B cell (primary cell): ENCODE data around the gene FAM217B. TPM values are rescaled to one million over a fixed set of nuclear protein-coding genes. Genes with fewer than 3 reads are reported as not detected.

Source experiments
- ATAC-seq: fragments of 200-7000 bp; cut with Tn5 transposase; one replicate; pipeline ENCODE4 v1.10.0; 2021; ENCODE audit warnings: low read depth, mild to moderate bottlenecking, moderate number of reproducible peaks, moderate library complexity
- CTCF ChIA-PET: fragments of 350-600 bp; sonication (Branson Sonifier 250); formaldehyde crosslinking; loops from one replicate; lab custom pipeline; 2021; ENCODE audit warnings: antibody characterized with exemption, inconsistent platforms; lab: Charles Lee
- POLR2A ChIA-PET: fragments of 350-600 bp; sonication (Branson Sonifier 250); formaldehyde crosslinking; loops from one replicate; lab custom pipeline; 2021; ENCODE audit warnings: antibody characterized with exemption; lab: Charles Lee
- DNase-seq: peaks from one replicate; pipeline ENCODE4 v3.0.0; 2013
- H2AFZ ChIP-seq: 2 replicates; pipeline ENCODE4 v1.6.1; 2012; ENCODE audit warnings: mild to moderate bottlenecking, low read depth, low read length; ENCODE audit not compliant: insufficient read depth, poor library complexity, severe bottlenecking
- H3K27ac ChIP-seq, 2 donors: 1 replicate in 1 of 2; 2 replicates in 1 of 2; pipeline ENCODE4 v1.5.1; 2012 to 2013; ENCODE audit warnings: low read length in 2 of 2, mild to moderate bottlenecking in 2 of 2, moderate library complexity in 1 of 2
- H3K27me3 ChIP-seq, 4 experiments: fragments of 200-600 bp in 1 of 4; sonication (generic) in 1 of 4; replicated peaks in 1 of 4; 1 replicate in 2 of 4; 2 replicates in 2 of 4; pipeline versions ENCODE4 v1.6.1 to v1.7.0; 2013 to 2016; ENCODE audit warnings: low read length in 3 of 4, mild to moderate bottlenecking in 2 of 4, mixed read lengths in 1 of 4, moderate library complexity in 1 of 4; ENCODE audit not compliant: insufficient read depth in 4 of 4, control insufficient read depth in 3 of 4; ENCODE audit errors: control extremely low read depth in 1 of 4
- H3K36me3 ChIP-seq, 2 experiments: replicated peaks in 1 of 2; 1 replicate in 1 of 2; 2 replicates in 1 of 2; pipeline versions ENCODE4 v1.6.1 to v1.7.1; 2013; ENCODE audit warnings: low read length in 1 of 2; ENCODE audit not compliant: insufficient read depth in 2 of 2, control insufficient read depth in 1 of 2; ENCODE audit errors: control extremely low read depth in 1 of 2, extremely low read depth in 1 of 2
- H3K4me1 ChIP-seq, 2 donors: fragments of 200-600 bp in 1 of 2; sonication (generic) in 1 of 2; 1 replicate in 1 of 2; 2 replicates in 1 of 2; pipeline versions ENCODE4 v1.5.1 to v1.6.1; 2013 to 2017; ENCODE audit warnings: low read length in 2 of 2; ENCODE audit not compliant: control insufficient read depth in 2 of 2, insufficient read depth in 2 of 2
- H3K4me2 ChIP-seq: replicated peaks from 2 replicates; pipeline ENCODE3; 2012; ENCODE audit warnings: mild to moderate bottlenecking, low read depth, low read length; ENCODE audit not compliant: poor library complexity, severe bottlenecking
- H3K4me3 ChIP-seq, 5 experiments: fragments of 200-600 bp in 1 of 5; sonication (generic) in 1 of 5; 1 replicate in 3 of 5; 2 replicates in 2 of 5; pipeline versions ENCODE4 v1.5.1 to v1.7.0; 2011 to 2016; ENCODE audit warnings: low read length in 4 of 5, mild to moderate bottlenecking in 4 of 5, low read depth in 2 of 5, control low read depth in 1 of 5, moderate library complexity in 1 of 5; ENCODE audit not compliant: insufficient read depth in 1 of 5; ENCODE audit errors: control extremely low read depth in 1 of 5, extremely low read depth in 1 of 5
- H3K79me2 ChIP-seq: fragments of 200-600 bp; sonication (generic); one replicate; pipeline ENCODE4 v1.6.0; 2016; ENCODE audit warnings: low read length; ENCODE audit not compliant: control insufficient read depth, insufficient read depth
- H3K9ac ChIP-seq: fragments of 200-600 bp; sonication (generic); 2 replicates; pipeline ENCODE4 v1.6.1; 2017; ENCODE audit warnings: mild to moderate bottlenecking, low read length, moderate library complexity
- H3K9me3 ChIP-seq, 3 donors: one replicate each; pipeline versions ENCODE4 v1.6.1 to v1.7.1; 2013; ENCODE audit warnings: low read length in 2 of 3; ENCODE audit not compliant: control insufficient read depth in 2 of 3, insufficient read depth in 1 of 3; ENCODE audit errors: control extremely low read depth in 1 of 3
- H4K20me1 ChIP-seq: 2 replicates; pipeline ENCODE4 v1.6.0; 2012; ENCODE audit warnings: mild to moderate bottlenecking, low read length; ENCODE audit not compliant: insufficient read depth, control insufficient read depth, poor library complexity, severe bottlenecking
- H3K27ac Mint-ChIP-seq: one replicate; pipeline ENCODE4 v1.8.0; 2021; ENCODE audit warnings: mixed read lengths
- H3K27me3 Mint-ChIP-seq: one replicate; pipeline ENCODE4 v1.8.0; 2021; ENCODE audit warnings: mixed read lengths
- H3K4me1 Mint-ChIP-seq: one replicate; pipeline ENCODE4 v1.8.0; 2021; ENCODE audit warnings: mixed read lengths
- H3K4me3 Mint-ChIP-seq: one replicate; pipeline ENCODE4 v1.8.0; 2021; ENCODE audit warnings: mixed read lengths
- H3K9me3 Mint-ChIP-seq: one replicate; pipeline ENCODE4 v1.8.0; 2022; ENCODE audit warnings: mixed read lengths; ENCODE audit not compliant: insufficient read depth
- EZH2 ChIP-seq: IDR thresholded peaks from 2 replicates; pipeline ENCODE4 v1.6.1; 2012; ENCODE audit warnings: borderline replicate concordance, low read depth, mild to moderate bottlenecking, moderate library complexity, low read length; ENCODE audit not compliant: insufficient read depth, poor library complexity, severe bottlenecking
- WGBS: methylation state at CpG from one replicate; pipeline ENCODE4 v1.1.5; 2013; ENCODE audit warnings: missing lambda C conversion rate; ENCODE audit not compliant: insufficient coverage; 5-methylcytosine and 5-hydroxymethylcytosine counted together
- intact Hi-C: fragments of 100-400 bp; cut with micrococcal nuclease; formaldehyde crosslinking; loops from one replicate; pipeline ENCODE4 v1.10.0; 2022
- polyA plus RNA-seq: library from polyadenylated mRNA; depleted of rRNA; stranded (reverse); fragments of >200 nt; gene quantifications from 2 replicates; pipeline ENCODE4 v1.2.3, GENCODE V29; 2012
- total RNA-seq, 2 donors: library from RNA; stranded (reverse); fragments of 120-200 nt in 1 of 2; gene quantifications; 1 replicate in 1 of 2; 2 replicates in 1 of 2; pipeline versions ENCODE4 v1.2.3 to v1.2.4, GENCODE V29; 2013 to 2022
- TF ChIP-seq, protein P1 (sequence below): fragments of 200-600 bp; IDR thresholded peaks from one replicate; pipeline ENCODE4 v1.8.0; 2022; ENCODE audit warnings: antibody characterized with exemption, mild to moderate bottlenecking

The FAM217B gene
- total and polyA plus RNA-seq, 2 donors (not counting 1 experiment from before 2014, with no cell fraction given), result 3.6 to 34.9 TPM

GRCh38 chr20:59984541-59984940 lies 44.4 kb downstream of the FAM217B start:
- no peak overlapping the region for H3K9ac ChIP-seq
- peak overlapping the region; percentile 70 for H2AFZ ChIP-seq
- WGBS, result no CpG with 5 or more reads among the region's 4 CpGs
- POLR2A ChIA-PET, result no interaction called here
- no peaks in the 10 kb centered on the region for H3K27me3 ChIP-seq
- DNase-seq (peak; percentile 29), ATAC-seq (no peak)
- Mint-ChIP-seq H3K4me3 (no peak overlapping the region), H3K27ac (no peak overlapping the region), H3K27me3 (no peaks in the 10 kb centered on the region), H3K4me1 (peaks cover 9% of the 10 kb centered on the region), H3K9me3 (no peaks in the 10 kb centered on the region)
- H3K9me3 ChIP-seq, result no peaks in the 10 kb centered on the region
- CTCF ChIA-PET, result no interaction called here
- intact Hi-C loops, result no loop called here
- H3K4me3 ChIP-seq, result peak overlapping the region in 1 of 5 experiments; percentile 19
- no peaks in the 10 kb centered on the region for H3K36me3 ChIP-seq
- TF ChIP-seq, protein P1, sequence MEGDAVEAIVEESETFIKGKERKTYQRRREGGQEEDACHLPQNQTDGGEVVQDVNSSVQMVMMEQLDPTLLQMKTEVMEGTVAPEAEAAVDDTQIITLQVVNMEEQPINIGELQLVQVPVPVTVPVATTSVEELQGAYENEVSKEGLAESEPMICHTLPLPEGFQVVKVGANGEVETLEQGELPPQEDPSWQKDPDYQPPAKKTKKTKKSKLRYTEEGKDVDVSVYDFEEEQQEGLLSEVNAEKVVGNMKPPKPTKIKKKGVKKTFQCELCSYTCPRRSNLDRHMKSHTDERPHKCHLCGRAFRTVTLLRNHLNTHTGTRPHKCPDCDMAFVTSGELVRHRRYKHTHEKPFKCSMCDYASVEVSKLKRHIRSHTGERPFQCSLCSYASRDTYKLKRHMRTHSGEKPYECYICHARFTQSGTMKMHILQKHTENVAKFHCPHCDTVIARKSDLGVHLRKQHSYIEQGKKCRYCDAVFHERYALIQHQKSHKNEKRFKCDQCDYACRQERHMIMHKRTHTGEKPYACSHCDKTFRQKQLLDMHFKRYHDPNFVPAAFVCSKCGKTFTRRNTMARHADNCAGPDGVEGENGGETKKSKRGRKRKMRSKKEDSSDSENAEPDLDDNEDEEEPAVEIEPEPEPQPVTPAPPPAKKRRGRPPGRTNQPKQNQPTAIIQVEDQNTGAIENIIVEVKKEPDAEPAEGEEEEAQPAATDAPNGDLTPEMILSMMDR, result no peak
- TF ChIP-seq EZH2, result no peak
- H3K4me1 ChIP-seq, result peaks cover 4 to 9% of the 10 kb centered on the region in 2 donors
- peak overlapping the region; percentile 31 for H3K4me2 ChIP-seq
- no peak overlapping the region for H3K27ac ChIP-seq
- no peaks in the 10 kb centered on the region for H4K20me1 ChIP-seq
- H3K79me2 ChIP-seq, result no peaks in the 10 kb centered on the region

GRCh38 chr20:59985164-59985563 lies 45.0 kb downstream of the FAM217B start:
- Mint-ChIP-seq H3K27me3 (no peaks in the 10 kb centered on the region), H3K4me1 (peaks cover 9% of the 10 kb centered on the region), H3K27ac (no peak overlapping the region), H3K9me3 (no peaks in the 10 kb centered on the region), H3K4me3 (no peak overlapping the region)
- Histone ChIP-seq H3K36me3 (no peaks in the 10 kb centered on the region), H2AFZ (peak overlapping the region; percentile 70), H3K9me3 (no peaks in the 10 kb centered on the region), H3K4me1 (peaks cover 4 to 9% of the 10 kb centered on the region in 2 donors), H4K20me1 (no peaks in the 10 kb centered on the region), H3K27ac (no peak overlapping the region), H3K4me3 (no peak overlapping the region), H3K79me2 (no peaks in the 10 kb centered on the region), H3K9ac (no peak overlapping the region), H3K27me3 (no peaks in the 10 kb centered on the region), H3K4me2 (peak overlapping the region; percentile 31)
- ATAC-seq (no peak), DNase-seq (no peak)
- intact Hi-C loops, result no loop called here
- ChIA-PET CTCF (no interaction called here), POLR2A (no interaction called here)
- 72% methylated on average over 6 of the region's 8 CpGs for WGBS
- TF ChIP-seq EZH2, result no peak
- TF ChIP-seq, protein P1, result no peak
